ENCODE data around the gene PRPF31.

DNA sequence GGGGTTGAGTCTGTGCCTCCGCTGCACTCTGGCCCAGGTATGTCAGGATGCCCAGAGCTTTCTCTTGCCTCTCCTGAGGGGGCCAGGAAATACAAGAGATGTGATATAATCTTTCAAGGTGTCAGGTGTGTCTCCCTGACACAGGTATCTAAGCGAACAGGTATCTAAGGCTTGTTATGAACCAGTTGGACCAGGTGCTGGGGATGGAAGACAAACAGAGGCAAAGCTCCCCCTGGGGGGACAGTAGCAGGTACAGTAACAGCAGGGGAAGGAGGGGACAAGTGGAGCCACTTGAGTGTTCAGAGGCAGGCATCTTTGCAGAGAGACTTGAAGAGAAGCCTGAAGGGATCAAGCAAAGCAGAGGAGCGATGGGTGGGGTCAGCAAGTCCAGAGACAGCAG is 41.4 kb downstream of the PRPF31 start:
- TF ChIP-seq, protein P1, sequence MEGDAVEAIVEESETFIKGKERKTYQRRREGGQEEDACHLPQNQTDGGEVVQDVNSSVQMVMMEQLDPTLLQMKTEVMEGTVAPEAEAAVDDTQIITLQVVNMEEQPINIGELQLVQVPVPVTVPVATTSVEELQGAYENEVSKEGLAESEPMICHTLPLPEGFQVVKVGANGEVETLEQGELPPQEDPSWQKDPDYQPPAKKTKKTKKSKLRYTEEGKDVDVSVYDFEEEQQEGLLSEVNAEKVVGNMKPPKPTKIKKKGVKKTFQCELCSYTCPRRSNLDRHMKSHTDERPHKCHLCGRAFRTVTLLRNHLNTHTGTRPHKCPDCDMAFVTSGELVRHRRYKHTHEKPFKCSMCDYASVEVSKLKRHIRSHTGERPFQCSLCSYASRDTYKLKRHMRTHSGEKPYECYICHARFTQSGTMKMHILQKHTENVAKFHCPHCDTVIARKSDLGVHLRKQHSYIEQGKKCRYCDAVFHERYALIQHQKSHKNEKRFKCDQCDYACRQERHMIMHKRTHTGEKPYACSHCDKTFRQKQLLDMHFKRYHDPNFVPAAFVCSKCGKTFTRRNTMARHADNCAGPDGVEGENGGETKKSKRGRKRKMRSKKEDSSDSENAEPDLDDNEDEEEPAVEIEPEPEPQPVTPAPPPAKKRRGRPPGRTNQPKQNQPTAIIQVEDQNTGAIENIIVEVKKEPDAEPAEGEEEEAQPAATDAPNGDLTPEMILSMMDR (conservative IDR thresholded peaks at IDR 0.05; ENCODE audit: low read length): no peak
- TF ChIP-seq EZH2phosphoT487 (IDR thresholded peaks at IDR 0.05; ENCODE audit: borderline replicate concordance, low read depth, low read length): no peak
